HG03139 (cell line): ENCODE data around the gene PIRT.

Experiments
- ATAC-seq: cut with Tn5 transposase; IDR thresholded peaks from one replicate; pipeline ENCODE4 v1.9.1; 2021; ENCODE audit not compliant: unreplicated experiment

PIRT gene

GRCh38 chr17:10790491-10791401, 47.1 kb downstream of the PIRT start:
- no peak for ATAC-seq

DNA sequence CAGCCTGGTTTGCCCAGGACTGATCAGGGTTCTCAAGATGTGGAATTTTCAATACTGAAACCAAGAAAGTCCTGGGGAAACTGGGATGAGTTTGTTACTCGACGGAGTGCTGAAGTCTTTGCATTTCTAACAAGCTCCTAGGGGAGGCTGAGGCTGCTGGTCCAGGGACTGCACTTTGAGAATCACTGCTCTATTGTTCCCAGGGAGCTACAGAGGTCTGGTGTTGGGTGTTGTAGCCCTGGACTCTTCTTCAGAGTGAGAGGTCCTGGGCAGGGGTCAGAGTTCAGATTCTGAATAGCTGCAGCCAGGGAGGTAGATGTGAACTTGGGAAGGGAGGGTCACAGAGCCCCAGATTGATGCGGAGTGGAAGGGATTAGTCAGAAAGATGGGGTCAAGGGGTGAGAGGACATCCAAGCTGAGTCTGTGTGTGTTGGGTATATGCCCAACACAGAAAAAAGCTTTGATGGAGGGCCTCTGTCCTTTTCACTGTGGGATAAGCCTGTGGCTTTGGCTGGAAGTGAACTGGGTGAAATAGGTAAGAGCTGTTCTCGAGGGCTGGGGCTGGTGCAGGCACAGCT, 48.1 kb downstream of the PIRT start:
- no peak for ATAC-seq

DNA sequence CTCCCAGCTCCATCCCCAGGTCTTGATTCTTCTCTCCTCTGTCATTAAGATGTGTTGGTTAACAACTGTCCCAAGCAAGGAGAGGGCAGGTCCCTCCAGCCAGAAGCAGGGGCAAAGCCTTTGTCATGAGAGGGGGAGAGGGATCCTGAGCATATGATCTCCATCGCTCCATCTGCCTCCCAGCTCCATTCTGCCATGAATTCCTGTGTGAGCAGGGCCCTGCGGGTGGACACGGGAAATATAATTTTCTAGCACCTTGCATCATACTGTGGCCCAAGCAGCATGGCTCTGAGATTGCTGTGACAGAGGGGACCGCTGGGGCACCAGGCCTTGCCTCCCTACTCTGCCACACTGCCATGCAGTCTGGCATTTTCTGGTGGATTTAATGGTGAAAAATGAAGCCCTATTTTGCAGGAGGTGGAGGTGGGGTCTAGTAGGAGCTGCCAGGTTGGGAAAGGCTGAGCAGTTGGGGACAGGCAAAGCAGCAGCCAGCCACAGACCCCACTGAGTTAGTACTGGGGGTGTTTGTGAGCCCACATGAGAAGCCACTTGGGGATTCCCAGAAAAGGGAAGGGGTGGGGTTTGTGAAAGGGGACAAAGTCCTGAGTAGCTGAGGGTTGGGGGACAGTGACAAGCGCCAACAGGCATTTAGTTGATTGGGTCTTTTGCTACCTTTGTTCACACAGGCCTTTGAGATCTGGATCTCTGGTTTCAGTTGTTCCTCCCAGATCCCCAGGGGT, 50.4 kb downstream of the PIRT start:
- ATAC-seq: no peak

GRCh38 chr17:10785295-10785694, 52.6 kb downstream of the PIRT start:
- ATAC-seq: no peak

DNA sequence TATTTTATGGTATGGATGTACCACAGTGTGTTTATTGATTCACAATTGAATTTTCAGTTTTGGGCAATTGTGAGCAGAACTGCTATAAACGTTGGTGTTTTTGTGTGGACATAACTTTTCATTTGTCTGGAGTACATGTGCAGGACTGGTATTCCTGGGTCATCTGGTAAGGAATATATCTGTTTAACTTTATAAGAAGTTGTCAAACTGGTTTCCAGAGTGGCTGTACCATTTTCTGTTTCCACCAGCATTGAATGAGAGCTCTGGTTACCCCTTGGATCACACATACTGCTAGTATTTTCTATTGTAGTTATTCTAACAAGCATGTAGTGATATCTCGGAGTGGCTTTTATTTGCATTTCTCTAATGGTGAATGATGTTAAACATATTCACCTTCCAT, 58.3 kb downstream of the PIRT start:
- ATAC-seq: no peak

DNA sequence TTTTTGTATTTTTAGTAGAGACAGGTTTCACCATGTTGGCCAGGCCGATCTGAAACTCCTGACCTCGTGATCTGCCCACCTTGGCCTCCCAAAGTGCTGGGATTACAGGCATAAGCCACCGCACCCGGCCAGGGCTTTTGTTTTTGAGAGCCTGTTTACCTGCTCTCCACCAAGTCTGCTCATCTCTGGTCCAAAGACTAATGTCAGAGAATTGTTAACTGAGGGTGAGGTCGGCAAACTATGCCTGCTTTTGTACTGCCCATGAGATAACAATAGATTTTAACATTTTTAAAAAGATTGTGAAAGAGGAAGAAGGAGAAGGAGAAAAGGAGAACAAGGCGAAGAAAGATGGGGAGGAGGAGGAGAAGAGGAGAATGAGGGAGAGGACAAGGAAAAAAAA, 60.0 kb downstream of the PIRT start:
- no peak for ATAC-seq

DNA sequence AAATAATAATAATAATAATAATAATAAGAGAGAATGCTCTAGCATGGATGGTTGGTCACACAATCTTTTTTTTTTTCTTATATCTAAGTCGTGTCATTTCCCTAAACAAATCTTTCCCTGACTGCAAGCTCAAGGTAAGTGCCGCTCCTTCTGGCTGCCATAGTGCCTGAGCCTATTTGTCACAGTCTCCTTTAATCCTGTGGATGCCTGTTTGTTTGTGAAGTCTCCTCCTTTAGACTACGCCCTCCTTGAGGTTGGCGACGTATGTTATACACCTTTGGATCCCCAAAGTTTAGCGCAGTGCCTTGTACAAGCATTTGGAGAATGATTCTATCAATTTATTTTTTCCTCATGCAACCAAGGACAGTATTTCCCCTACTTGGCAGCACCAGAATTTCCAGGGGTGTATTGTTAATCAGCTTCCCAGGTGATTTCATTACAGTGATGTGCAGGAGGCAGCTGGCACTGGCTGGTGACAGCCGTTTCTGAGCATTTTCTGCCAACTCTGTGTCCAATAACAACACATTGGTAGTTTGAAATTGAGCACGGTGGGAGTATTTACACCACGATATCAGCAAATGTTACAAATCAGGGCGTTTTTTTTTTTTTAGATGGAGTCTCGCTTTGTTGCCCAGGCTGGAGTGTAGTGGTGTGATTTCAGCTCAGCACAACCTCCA, 60.6 kb downstream of the PIRT start:
- no peak for ATAC-seq

DNA sequence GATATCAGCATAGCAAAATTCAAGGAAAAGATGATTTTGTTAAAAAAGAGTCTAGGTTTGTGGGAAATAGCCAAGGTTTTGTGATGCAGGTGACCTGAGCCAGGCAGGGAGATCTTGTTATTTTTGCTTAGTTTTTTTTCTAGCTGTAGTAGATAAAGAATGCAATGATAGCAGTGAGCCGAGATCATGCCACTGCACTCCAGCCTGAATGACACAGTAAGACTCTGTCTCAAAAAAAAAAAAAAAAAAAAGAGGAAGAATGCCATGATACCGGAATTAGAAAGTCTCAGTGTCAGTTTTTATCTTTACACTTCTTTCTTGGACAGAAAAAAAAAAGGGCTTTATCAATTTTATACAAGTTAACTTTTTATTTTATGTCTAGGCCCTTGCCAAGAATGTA, 61.5 kb downstream of the PIRT start:
- ATAC-seq: no peak

DNA sequence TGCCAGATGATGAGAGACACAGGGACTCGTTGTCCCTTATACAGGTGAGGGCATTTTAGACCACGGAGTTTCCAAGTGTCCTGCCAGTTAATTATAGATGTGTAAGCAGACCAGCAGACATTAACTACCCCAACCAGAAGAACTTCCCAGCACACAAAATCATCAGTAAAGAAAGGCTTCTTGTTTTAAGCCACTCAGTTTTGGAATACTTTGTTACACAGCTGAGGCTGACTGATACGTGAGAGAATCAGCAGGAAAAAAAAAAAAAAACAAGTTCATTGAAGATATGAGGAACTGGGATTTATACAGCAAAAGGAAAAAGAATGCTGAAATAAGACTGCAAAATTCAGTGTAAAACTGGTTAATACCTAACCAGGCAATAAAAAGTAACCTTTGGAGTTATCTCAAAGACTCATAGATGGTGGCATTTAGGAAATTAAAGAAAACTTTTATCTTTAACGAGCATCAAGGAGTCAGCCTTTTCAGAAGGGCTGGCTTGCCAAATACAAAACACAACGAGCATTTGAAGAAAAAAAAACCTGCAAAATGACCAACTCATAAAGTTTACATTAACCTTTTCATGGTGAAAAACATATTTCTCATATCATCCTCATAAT, 62.0 kb downstream of the PIRT start:
- no peak for ATAC-seq

- no peak for ATAC-seq
Observed at GRCh38 chr17:10775058-10775457, 62.8 kb downstream of the PIRT start.

- ATAC-seq: no peak
Observed at GRCh38 chr17:10773391-10773790, 64.5 kb downstream of the PIRT start.
